ENCODE results near the gene GXYLT2.

GXYLT2 gene

DNA sequence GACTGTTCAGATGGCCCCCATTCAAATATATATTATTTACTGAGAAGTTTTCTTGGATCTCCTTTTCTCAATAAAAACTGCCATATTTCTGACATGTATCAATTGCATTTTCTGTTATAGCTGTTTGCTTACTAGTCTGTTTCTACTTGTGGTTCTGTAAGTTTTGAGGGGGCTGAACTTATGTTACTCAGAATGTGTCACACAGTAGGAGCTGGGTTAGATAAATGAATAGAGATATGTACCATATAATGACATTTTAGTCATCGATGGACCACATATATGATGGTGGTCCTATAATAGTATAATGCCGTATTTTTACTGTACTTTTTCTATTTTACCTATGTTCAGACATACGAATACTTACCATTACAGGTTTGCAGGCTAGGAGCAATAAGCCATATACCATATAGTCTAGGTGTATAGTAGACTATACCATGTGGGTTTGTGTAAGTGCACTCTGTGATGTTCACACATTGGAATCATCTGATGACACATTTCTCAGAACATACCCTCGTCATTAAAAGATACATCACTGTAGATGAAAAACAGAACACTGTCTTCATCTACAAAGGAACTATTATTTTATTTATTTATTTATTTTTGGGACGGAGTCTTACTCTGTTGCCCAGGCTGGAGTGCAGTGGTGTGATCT is 131.1 kb downstream of the GXYLT2 start:
- DNase-seq (ENCODE audit: low read depth) = no peak

DNA sequence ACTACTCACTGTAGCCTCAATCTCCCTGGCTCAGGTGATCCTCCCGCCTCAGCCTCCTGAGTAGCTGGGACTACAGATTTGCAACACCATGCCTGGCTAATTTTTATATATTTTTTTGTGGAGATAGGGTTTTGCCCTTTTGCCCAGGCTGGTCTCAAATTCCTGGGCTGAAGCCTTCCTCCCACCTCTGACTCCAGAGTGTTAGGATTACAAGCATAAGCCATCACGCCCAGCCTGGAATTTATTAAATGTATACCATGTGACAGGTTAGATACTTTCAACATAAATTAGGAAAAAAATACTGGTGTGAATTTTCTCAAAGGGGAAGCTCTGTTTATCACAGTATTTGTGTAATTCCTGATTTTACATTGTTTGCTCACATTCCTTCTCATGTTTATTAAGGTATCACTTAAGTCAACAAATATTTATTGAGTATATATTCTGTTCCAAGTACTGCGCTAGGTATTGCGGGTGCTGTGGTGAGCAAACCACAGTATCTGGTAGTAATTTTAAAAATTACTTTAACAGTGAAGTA is 133.5 kb downstream of the GXYLT2 start:
- peak; percentile 14 for DNase-seq (ENCODE audit: low read depth)

DNA sequence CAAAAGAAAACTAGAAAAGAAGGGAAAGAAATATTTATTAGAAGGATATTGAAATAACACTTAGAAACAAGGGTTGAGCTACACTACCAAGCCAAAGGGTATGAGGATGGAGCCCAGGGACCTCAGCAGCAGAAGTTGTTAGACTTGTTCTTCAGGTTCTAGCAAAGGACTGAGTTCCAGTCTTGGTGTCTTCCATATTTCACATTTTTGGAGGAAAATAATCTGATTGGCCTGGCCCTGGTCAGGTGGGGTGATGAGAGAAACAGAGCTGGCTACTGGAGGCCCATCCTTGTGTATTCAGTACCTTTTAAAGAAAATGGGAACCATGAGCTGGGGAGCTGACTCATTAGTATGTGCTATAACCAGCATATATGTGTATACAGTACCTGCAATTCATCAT is 137.0 kb downstream of the GXYLT2 start:
- no peak for DNase-seq (ENCODE audit: low read depth)

DNA sequence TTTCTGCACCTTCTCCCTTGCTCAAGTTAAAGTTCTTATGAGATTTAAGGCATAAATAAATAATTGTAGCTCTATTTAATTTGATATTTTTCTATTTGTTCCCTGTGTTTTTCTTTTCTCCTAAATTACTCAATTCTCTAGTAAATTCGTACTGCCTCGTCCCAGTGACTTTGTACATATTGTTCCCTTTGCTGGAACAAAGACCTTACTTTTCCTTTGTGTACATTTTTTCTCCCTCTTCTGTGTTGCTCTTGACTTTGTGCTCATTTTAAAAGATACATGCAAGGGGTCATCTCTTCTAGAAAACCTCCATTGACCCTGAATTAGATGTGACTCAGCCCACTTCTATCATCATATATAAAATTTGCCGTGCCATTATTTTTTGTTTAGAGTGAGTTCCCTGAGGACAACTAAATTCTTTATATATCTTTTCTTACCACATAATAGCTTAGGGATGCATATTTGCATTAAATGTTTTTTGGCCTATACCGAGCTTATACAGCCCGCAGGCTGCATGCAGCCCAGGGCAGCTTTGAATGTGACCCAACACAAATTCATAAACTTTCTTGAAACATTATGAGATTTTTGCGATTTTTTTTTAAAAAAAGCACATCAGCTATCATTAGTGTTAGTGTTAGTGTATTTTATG is 138.4 kb downstream of the GXYLT2 start:
- no peak for DNase-seq (ENCODE audit: low read depth)
